Fibroblast of skin of back (primary cell): ENCODE data around the gene PGLYRP4.
"Not testable (repeated sequence)": the region's sequence is repeated elsewhere in the genome, so short reads cannot be mapped to it uniquely, and the experiment has no call there.

Experiments
- DNase-seq: peaks from one replicate; pipeline ENCODE4 v3.0.0-alpha.2; 2013

Gene PGLYRP4

DNA sequence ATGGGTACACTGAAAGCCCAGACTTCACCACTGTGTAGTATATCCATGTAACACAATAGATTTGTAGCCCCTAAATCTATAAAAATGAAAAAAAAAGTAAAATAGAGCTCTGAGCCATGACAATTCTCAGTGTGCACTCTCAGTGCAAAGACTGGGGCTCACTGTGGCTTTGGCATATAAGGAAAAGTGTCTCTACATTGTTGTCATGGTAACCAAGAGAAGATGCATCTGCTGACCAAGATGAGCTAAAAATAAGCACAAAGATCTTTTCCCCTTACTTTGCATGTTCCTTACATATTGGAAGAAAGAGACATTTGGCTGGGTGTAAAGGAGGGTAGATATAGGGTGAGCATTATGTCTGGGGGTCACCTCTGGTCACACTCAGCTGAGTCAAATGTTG lies 12.0 kb downstream of the PGLYRP4 start:
- no peak for DNase-seq

DNA sequence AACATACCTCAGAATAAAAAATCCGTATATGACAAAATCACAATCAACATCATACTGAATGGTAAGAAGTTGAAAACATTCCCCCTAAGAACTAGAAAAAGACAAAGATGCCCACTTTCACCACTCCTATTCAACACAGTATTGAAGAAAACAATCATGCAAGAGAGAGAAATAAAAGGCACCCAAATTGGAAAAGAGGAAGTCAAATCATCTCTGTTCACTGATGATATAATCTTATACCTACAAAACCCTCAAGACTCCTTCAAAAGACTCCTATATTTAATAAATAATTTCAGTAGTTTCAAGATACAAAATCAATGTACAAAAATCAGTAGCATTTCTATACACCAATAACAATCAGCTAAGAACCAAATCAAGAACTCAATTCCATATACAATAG lies 14.7 kb downstream of the PGLYRP4 start:
- no peak for DNase-seq

DNA sequence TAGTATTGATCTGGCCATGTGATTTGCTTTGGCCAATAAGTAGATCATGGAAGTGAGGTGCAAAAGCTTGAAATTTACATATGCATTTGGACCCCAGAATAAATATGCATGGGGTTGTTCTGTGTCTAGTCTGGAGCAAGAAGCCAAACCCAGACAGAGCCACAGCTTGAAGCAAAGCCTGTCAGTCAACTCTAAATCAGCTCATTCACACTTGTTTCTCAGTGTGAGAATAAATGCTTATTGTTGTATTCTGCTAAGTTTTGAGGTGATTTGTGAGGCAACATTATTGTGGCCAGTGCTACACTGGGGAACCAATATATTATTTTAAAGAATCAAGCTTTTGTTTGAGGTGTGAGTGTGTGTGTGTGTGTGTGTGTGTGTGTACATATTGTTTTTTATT lies 23.7 kb downstream of the PGLYRP4 start:
- no peak for DNase-seq

DNA sequence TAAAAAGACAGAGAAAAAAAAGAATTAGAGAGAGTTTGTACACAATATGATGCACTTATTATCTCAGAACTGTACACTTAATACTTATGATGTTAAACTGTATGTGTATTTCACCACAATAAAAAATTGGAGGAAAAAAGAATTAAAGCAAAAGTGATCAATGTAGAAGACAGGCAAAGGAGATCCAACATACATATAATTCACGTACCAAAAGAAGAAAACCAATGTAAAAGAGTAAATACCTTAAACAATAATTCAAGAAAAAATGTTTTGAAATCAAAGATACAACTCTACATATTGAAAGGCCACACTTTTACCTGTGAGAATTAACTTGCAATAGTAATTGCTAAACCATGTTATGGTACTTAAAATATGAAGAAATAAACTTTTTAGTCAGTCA lies 26.1 kb downstream of the PGLYRP4 start:
- DNase-seq = no peak

DNA sequence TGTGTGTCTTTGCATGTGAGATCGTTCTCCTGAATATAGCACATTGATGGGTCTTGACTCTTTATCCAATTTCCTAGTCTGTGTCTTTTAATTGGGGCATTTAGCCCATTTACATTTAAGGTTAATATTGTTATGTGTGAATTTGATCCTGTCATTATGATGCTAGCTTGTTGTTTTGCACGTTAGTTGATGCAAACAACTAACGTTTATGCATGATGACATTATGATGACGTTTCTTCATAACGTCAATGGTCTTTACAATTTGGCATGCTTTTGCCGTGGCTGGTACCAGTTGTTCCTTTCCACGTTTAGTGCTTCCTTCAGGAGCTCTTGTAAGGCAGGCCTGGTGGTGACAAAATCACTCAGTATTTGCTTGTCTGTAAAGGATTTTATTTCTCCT lies 30.5 kb downstream of the PGLYRP4 start:
- DNase-seq = not testable (repeated sequence)

DNA sequence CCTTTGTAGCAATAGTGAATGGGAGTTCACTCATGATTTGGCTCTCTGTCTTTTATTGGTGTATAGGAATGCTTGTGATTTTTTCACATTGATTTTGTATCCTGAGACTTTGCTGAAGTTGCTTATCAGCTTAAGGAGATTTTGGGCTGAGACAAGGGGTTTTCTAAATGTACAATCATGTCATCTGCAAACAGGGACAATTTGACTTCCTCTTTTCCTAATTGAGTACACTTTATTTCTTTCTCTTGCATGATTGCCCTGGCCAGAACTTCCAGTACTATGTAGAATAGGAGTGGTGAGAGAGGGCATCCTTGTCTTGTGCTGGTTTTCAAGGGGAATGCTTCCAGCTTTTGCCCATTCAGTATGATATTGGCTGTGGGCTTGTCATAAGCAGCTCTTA lies 32.6 kb downstream of the PGLYRP4 start:
- DNase-seq = not testable (repeated sequence)

DNA sequence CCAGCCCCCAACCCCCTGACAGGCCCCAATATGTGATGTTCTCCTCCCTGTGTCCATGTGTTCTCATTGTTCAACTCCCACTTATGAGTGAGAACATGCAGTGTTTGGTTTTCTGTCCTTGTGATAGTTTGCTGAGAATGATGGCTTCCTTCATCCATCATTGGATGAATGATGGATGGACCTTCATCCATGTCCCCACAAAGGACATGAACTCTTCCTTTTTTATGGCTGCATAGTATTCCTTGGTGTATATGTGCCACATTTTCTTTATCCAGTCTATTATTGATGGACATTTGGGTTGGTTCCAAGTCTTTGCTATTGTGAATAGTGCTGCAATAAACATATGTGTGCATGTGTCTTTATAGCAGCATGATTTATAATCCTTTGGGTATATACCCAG lies 34.3 kb downstream of the PGLYRP4 start:
- not testable (repeated sequence) for DNase-seq

DNA sequence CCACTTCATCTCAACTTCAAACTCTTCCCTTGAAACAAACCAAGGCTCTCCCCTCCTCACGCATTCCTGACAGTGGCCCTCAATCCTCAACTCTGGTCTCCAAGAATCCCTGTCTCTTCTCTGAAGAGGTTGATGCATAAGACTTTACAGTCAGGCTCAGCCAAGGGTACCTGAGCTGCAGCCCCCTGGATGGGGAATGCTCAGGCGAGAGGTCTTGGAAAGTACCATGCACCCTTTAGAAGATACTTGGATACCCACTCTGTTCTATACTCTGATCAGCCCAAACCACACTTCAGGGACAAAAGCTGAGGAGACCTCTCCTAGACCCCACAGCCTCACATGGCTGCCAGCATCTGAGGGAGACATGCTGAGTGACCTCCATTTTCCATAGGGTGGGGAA lies 35.4 kb downstream of the PGLYRP4 start:
- DNase-seq = no peak

DNA sequence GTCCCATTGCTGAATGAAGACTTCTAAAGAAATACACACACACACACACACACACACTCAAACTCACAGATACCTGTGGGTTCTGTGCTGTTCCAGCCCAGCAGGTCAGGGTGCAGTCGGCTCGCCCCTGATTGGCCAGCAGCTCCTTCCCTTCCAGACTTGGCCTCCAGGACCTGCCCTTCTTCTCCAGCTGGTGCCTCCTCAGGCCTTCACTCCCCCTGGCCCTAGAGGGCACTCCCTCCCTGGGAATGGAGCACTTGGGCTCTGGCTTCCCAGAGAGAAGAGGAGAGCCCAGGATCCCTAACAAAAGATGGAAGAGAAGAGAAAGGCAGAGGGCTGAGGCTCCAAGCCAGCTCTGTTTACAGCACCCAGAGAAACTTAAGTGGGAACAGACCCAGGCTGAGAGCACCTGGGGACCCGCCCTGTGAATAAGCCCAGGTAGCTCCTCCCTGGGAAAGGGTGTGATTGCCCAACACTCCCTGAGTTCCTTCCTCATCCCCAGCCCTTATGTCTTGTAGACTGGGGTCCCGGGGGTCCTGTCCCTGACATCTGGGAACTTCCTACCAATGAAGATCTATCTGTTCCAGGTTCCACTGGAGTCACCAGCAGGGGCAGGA lies 36.0 kb downstream of the PGLYRP4 start, which contains the start of gene PGLYRP3:
TSS of gene PGLYRP3 (minus strand) at position 383 of the 617 bp plus-strand sequence. CDS start 2,287 bp downstream, outside the sequence.
- no peak for DNase-seq

DNA sequence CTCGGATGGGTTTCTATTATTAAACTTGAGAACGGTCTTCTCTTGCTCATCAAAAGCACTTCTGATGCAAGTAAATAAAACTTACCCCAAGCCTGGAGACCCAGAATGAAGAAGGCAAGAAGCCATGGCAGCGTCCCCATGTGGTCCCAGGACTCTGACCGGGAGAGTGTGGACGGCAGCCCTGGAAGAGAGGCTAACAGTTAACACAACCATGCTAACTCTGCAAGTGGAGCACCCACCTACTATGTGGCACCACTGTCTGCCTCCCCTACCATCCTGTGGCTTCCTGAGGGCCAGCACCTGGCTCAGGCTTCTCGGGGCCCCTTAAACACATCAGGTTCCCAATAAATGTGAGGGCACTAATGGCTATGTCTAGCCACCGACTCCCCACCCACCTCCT lies 38.1 kb downstream of the PGLYRP4 start:
- DNase-seq = no peak

DNA sequence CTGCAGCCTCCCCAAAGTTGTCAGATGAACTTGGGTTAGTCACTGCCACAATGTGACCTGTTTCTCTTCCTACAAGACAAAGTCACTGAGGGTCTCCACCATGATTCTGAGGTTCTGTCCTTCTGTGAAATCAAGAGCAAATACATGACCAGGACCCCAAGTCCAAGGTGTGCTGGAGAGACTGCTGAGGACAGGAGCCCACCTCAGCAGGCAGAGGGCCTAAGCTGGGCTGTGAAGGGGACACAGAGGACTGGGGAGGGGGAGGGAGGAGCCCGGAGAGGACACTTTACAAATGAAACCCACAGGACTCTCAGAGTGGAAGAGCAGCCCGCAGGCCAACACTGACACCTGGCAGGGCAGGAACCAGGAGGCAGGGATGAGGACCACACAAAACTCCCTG lies 39.2 kb downstream of the PGLYRP4 start:
- no peak for DNase-seq

DNA sequence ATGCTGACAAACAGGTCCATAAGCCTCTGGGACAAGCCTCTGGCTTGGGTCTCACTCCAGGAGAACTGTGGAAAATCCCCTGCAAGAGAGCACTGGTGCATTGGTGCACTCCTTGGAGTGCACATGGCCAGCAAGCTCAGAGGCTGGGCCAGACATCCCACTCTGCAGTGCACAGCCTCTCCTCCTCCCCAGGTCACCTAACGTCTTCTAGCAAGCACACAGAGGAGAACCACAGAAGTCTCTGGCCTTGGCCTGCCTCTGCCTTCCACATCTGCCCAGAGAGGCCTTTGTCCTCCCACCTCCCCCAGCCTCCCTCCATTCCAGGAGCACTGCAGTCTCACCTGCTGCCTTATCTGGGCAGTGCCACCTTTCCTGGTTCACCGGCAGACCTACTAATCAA lies 40.1 kb downstream of the PGLYRP4 start:
- no peak for DNase-seq

DNA sequence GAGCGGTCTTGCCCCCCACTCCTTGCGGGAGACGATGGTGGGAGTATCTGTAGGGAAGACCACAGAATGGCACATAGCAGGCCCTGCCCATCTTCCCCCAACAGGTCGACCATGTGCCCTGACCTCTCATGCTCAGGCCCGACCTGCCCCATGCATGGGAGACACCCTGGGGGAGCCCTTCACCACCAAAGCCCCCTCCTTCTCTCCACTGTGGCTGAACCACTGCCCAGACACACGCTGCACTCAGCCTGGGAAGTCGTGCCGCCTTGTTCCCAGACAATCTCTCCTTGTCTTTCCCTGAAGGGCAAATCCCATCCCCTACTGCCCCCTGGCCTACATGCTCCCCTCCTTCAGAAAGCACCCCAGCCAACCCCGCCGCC lies 41.4 kb downstream of the PGLYRP4 start:
- DNase-seq = no peak

DNA sequence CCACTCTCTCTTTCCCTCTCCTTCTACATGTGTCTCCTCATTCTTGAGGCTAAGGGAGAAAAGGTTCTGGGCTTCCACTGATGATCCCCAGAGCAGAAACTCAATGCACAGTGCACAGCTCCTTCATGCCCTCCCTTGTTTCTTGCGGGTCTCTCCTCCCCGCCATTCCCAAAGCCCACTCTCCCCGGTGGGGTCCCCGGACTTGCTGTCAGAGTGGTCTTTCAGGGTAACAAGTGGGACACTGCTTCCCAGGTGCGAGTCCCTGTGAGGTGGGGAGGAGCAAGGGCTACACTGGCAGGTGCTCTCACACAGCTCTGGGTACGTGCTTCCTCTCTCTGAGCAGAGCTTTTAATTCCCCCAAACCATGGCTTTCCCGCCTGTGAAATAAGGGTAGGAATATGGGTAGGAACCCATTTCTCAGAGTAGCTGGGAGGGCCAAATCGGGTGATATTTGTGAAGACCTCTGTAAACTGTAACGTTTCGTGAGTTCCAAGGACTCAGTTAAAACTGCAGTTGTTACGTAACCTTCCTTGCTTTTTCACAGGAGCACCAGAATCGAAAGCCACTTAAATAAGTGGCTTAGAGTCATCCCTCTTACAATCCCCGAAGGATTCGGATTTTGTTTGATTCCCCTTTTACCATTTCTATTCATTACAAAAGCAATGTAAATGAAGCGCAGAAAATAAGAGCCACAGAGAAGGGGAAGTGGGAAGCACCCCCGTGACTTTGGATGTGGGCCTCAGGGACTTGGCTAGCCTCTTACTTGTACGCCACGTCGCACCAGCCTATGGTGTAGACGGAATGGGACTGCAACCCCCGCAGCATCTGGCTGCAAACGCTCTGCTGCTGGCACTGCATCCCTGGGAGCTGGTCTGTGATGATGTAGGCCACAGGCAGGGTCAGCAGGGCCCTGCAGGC lies 42.1 kb downstream of the PGLYRP4 start:
- no peak for DNase-seq

DNA sequence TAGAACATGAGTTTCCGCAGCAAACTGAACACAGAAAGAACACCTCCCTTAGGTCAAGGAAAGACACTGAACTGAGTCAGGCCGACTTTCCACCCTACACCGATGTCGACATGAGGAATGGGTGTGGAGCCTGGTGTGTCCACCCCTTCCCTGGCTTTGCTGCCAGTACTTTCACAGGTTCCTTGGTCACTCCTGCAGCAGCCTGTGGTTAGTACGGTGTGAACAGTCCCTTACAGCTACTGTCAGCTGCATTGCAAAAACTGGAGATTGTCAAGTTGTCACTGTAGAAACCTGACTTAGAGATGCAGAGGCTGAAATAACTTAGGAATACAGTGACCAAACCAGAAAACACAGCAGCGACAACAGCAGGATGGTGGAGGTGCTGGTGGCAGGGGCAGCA lies 43.0 kb downstream of the PGLYRP4 start:
- no peak for DNase-seq

DNA sequence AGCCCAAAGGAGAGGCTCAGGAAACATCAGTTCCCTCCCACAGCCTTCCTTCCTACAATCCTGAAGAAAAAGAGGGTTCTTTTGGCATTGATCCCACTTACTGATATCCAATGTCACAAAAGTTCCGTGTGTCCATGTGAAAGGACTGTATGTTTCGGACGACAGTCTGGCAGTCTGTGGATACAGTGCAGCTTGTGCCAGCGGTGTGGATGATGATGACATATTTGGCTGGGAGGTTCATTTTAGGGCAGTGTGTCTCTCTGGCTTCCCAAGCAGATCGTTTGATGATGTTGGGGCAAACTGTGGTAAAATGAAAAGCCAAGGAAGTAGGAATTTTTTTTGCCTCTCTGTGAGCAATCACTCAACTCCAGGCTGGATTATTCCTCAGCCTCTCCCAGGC lies 46.3 kb downstream of the PGLYRP4 start:
- no peak for DNase-seq

DNA sequence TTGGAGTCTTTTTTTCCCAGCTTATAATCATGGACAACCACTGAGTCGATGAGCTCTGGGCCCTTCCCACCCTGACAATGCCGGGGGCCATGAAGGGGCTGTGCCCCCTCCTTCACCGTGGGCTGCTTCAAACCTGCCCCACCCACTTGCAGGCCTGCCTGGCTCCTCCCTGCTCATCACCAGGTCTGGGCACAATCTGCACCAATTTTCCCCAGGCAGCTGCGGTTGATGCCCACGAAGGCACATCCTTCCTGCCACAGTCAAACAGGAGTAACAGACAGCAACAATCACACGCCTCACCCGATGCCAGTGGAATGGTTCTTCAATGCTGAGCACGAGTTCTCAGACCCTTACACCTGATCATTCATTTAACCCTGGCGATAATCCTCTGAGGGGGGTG lies 54.8 kb downstream of the PGLYRP4 start:
- no peak for DNase-seq

DNA sequence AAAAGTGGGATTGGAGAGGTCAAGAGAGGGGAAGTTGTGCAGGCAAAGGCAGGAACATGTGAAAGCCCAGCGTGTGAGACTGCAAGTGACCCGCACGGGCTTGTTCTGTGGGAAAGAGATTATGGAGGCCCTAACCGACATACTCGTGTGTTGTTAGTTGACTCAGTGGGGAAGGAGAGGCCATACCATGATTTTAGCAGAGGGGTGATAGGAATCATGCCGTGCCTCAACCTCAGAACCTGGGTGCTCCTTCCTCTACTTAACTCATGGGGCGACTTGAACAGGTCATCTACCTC lies 55.2 kb downstream of the PGLYRP4 start:
- DNase-seq = no peak

DNA sequence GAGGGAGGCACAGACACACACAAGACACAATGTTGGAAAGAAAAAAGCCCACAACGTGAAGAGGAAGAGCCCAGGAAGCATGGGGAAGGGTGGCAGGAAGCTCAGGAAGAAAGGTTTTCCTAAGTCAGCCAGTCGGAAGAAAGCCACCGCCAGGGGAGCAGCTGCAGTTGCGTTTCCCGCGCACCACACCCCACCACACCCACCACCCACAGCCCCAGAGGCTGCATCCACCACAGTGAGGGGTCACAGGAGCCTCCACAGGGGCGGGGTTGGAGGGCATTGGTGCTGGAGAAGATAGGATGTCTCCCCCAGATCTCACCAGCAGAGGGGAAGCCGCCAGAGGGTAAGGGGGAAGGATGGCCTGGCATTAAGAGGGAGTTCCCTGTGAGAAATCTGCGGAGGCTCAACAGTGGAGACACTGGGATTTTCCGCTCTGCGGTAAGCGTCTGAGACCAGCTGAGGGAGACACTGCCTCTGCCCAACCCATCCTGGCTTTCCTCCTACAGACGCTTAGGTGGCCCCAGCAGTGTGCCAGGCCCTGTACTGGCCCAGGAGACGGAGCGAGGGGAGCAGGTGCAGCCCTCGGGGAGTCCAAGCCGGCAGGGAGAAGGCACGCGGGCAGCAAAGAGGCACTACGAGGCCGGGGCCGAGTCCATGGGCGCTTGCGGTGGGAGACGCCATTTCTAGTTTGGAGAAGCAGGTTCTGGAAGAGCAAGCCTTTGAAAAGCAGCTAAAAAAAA lies 55.7 kb downstream of the PGLYRP4 start:
- no peak for DNase-seq

DNA sequence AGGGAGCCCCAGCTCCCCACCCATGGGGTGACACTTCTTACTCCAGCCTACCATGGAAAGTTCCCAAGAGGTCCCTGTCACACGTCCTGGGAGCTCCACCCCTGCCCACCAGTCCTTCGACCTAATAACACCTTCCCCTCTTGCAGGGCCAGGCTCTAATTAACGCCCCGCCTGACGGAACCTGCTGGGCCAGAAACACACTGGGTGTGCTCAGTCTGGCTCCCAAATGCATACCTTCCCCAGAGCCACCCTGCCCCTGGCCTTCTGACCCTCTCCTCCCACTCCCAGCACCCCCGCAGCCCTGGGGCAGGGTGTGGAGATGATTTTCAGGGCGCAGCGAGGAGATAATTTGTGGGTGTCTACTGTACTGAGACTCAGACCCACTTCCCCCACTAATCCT lies 56.5 kb downstream of the PGLYRP4 start:
- no peak for DNase-seq

DNA sequence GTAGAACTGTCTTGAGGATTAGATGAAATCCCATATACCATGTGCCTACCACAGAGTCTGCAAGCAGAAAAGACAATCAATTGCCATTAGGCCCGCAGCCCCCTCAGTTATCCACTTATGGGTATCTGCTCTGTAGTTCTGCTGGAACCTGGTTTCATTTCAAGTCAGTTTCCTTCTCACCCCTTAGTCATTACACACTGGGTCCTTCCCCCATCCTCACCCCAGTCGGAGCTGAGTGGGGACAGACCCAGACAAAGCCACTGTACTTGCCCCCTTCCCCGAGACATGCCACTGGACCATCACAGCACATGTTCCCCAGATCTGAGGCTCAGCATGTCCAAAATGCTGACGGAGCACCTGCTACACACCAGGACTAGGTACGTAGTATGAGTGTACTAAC lies 57.1 kb downstream of the PGLYRP4 start:
- DNase-seq = no peak

DNA sequence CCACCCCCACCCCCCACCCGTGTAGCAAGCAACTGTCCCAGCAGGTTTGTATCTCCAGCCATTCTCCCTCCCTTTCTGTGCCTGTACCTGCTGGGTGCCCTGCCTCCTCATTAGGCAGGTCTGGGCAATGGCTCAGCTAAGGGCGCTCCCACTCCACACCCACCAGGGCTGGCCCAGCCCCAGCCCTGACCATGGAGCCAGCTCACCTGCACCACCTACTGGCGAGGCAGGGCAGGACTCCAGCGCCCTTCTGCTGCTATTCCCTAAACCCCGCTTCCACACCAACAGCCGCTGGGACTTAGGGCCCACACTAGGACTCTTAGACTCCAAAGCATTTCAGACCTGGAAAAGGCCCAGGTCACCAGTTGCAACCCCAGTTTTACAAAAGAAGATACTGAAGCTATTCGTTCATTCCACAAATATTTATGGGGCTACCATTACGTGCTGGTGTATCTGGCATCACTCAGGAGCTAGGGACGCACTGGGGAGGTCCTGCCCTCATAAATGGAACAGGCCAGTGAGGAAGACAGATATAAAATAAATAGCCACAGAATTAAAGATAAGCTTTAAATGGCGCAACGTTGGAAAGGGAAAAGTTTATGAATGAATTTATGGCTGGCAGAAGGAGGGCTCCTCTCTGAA lies 59.9 kb downstream of the PGLYRP4 start:
- DNase-seq = no peak
